ENCODE data around the gene IFT88.

DNA sequence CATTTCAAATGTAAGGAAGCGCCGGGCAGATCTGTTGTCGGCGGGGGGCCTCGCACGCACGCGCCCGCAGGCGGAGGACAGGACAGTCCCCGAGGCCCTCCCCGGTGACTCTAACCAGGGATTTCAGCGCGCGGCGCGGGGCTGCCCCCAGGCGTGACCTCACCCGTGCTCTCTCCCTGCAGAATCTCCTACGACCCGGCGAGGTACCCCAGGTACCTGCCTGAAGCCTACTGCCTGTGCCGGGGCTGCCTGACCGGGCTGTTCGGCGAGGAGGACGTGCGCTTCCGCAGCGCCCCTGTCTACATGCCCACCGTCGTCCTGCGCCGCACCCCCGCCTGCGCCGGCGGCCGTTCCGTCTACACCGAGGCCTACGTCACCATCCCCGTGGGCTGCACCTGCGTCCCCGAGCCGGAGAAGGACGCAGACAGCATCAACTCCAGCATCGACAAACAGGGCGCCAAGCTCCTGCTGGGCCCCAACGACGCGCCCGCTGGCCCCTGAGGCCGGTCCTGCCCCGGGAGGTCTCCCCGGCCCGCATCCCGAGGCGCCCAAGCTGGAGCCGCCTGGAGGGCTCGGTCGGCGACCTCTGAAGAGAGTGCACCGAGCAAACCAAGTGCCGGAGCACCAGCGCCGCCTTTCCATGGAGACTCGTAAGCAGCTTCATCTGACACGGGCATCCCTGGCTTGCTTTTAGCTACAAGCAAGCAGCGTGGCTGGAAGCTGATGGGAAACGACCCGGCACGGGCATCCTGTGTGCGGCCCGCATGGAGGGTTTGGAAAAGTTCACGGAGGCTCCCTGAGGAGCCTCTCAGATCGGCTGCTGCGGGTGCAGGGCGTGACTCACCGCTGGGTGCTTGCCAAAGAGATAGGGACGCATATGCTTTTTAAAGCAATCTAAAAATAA is 154.7 kb downstream of the IFT88 start:
- TF ChIP-seq, protein P1, sequence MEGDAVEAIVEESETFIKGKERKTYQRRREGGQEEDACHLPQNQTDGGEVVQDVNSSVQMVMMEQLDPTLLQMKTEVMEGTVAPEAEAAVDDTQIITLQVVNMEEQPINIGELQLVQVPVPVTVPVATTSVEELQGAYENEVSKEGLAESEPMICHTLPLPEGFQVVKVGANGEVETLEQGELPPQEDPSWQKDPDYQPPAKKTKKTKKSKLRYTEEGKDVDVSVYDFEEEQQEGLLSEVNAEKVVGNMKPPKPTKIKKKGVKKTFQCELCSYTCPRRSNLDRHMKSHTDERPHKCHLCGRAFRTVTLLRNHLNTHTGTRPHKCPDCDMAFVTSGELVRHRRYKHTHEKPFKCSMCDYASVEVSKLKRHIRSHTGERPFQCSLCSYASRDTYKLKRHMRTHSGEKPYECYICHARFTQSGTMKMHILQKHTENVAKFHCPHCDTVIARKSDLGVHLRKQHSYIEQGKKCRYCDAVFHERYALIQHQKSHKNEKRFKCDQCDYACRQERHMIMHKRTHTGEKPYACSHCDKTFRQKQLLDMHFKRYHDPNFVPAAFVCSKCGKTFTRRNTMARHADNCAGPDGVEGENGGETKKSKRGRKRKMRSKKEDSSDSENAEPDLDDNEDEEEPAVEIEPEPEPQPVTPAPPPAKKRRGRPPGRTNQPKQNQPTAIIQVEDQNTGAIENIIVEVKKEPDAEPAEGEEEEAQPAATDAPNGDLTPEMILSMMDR (IDR thresholded peaks at IDR 0.05), result no peak
- TF ChIP-seq POLR2A (IDR thresholded peaks at IDR 0.05), result no peak
